Smooth muscle cell (in vitro differentiated cells): ENCODE data around the gene C3orf52. TPM values are rescaled to one million over a fixed set of nuclear protein-coding genes. Genes with fewer than 3 reads are reported as not detected.

ENCODE experiments used
- DNase-seq: peaks from one replicate; lab custom pipeline; 2025; ENCODE audit not compliant: unreplicated experiment; lab: John Stamatoyannopoulos, UW
- H2AFZ ChIP-seq: fragments of 200-600 bp; sonication (generic); 2 replicates; pipeline ENCODE4 v1.6.0; 2016; ENCODE audit warnings: antibody characterized with exemption, low read depth, mild to moderate bottlenecking
- H3F3A ChIP-seq: fragments of 200-600 bp; sonication (generic); 2 replicates; pipeline ENCODE4 v1.6.0; 2017; ENCODE audit warnings: antibody characterized with exemption, low read depth
- H3K27ac ChIP-seq: fragments of 200-600 bp; sonication (generic); 2 replicates; pipeline ENCODE4 v1.5.1; 2016; ENCODE audit warnings: low read depth, mild to moderate bottlenecking
- H3K27me3 ChIP-seq: fragments of 200-600 bp; sonication (generic); 2 replicates; pipeline ENCODE4 v1.6.1; 2016; ENCODE audit warnings: low read depth, mild to moderate bottlenecking
- H3K36me3 ChIP-seq: fragments of 200-600 bp; sonication (generic); 2 replicates; pipeline ENCODE4 v1.5.1; 2016; ENCODE audit warnings: low read depth
- H3K4me1 ChIP-seq: fragments of 200-600 bp; sonication (generic); 2 replicates; pipeline ENCODE4 v1.5.1; 2016; ENCODE audit warnings: low read depth
- H3K4me2 ChIP-seq: fragments of 200-600 bp; sonication (generic); 2 replicates; pipeline ENCODE4 v1.6.0; 2016; ENCODE audit warnings: mild to moderate bottlenecking
- H3K4me3 ChIP-seq: fragments of 200-600 bp; sonication (generic); 2 replicates; pipeline ENCODE4 v1.5.1; 2016; ENCODE audit warnings: mild to moderate bottlenecking
- H3K79me2 ChIP-seq: fragments of 200-600 bp; sonication (generic); 2 replicates; pipeline ENCODE4 v1.6.0; 2016; ENCODE audit warnings: low read depth, mild to moderate bottlenecking
- H3K9ac ChIP-seq: fragments of 200-600 bp; sonication (generic); 2 replicates; pipeline ENCODE4 v1.6.0; 2016; ENCODE audit warnings: low read depth
- H3K9me3 ChIP-seq: fragments of 200-600 bp; sonication (generic); replicated peaks from 2 replicates; pipeline ENCODE4 v1.5.1; 2016; ENCODE audit warnings: low read depth
- H4K20me1 ChIP-seq: fragments of 200-600 bp; sonication (generic); 2 replicates; pipeline ENCODE4 v1.6.0; 2016; ENCODE audit warnings: low read depth
- CTCF ChIP-seq: fragments of 200-600 bp; sonication (generic); IDR thresholded peaks from 2 replicates; pipeline ENCODE4 v1.5.1; 2017; ENCODE audit warnings: borderline replicate concordance, mild to moderate bottlenecking, antibody characterized with exemption; ENCODE audit not compliant: insufficient read depth, poor library complexity, severe bottlenecking
- WGBS: methylation state at CpG from one replicate; pipeline ENCODE4 v1.1.7; 2016; ENCODE audit warnings: low lambda C conversion rate; 5-methylcytosine and 5-hydroxymethylcytosine counted together
- polyA plus RNA-seq: library from polyadenylated mRNA; unstranded; fragments of >200 nt; fragmentation: Nextera tagmentation; extraction: Ambion mirVana; gene quantifications from 2 replicates; pipeline ENCODE4 v1.2.1, GENCODE V29; 2016
- total RNA-seq: library from RNA; depleted of rRNA; stranded (reverse); fragments of >200 nt; gene quantifications from 2 replicates; pipeline ENCODE4 v1.2.3, GENCODE V29; 2014

C3orf52 gene
- total and polyA plus RNA-seq, 2 experiments from 2014 or later = 4.0 to 10.2 TPM

GRCh38 chr3:112138219-112138969 lies 52.2 kb downstream of the C3orf52 start:
- H3K27ac ChIP-seq = no peak overlapping the region
- H2AFZ ChIP-seq = no peak overlapping the region
- H4K20me1 ChIP-seq = no peaks in the 10 kb centered on the region
- H3K4me3 ChIP-seq = no peak overlapping the region
- WGBS = 76% methylated on average over 1 of the region's 1 CpG
- H3K4me2 ChIP-seq = no peak overlapping the region
- no peaks in the 10 kb centered on the region for H3F3A ChIP-seq
- no peak for TF ChIP-seq CTCF
- H3K79me2 ChIP-seq = no peaks in the 10 kb centered on the region
- no peak for DNase-seq
- H3K36me3 ChIP-seq = no peaks in the 10 kb centered on the region
- no peaks in the 10 kb centered on the region for H3K9me3 ChIP-seq
- no peak overlapping the region for H3K9ac ChIP-seq
- H3K4me1 ChIP-seq = peaks cover 30% of the 10 kb centered on the region
- H3K27me3 ChIP-seq = no peaks in the 10 kb centered on the region

- H2AFZ ChIP-seq = no peak overlapping the region
- H3K9ac ChIP-seq = no peak overlapping the region
- no peak overlapping the region for H3K4me3 ChIP-seq
- H3F3A ChIP-seq = no peaks in the 10 kb centered on the region
- H3K9me3 ChIP-seq = no peaks in the 10 kb centered on the region
- H4K20me1 ChIP-seq = no peaks in the 10 kb centered on the region
- H3K27me3 ChIP-seq = no peaks in the 10 kb centered on the region
- H3K27ac ChIP-seq = no peak overlapping the region
- H3K36me3 ChIP-seq = no peaks in the 10 kb centered on the region
- H3K4me2 ChIP-seq = no peak overlapping the region
- no peak for DNase-seq
- peaks cover 30% of the 10 kb centered on the region for H3K4me1 ChIP-seq
- H3K79me2 ChIP-seq = no peaks in the 10 kb centered on the region
- 92% methylated on average over 1 of the region's 1 CpG for WGBS
- no peak for TF ChIP-seq CTCF
These were observed 54.4 kb downstream of the C3orf52 start for GRCh38 chr3:112140584-112140983.

- H2AFZ ChIP-seq = no peak overlapping the region
- H3K4me3 ChIP-seq = no peak overlapping the region
- peaks cover 22% of the 10 kb centered on the region for H3K4me1 ChIP-seq
- no peak for DNase-seq
- no peak for TF ChIP-seq CTCF
- H3K9ac ChIP-seq = no peak overlapping the region
- H3K27ac ChIP-seq = no peak overlapping the region
- no peaks in the 10 kb centered on the region for H3K36me3 ChIP-seq
- no peaks in the 10 kb centered on the region for H3K9me3 ChIP-seq
- no peaks in the 10 kb centered on the region for H3K27me3 ChIP-seq
- H3K79me2 ChIP-seq = no peaks in the 10 kb centered on the region
- H3K4me2 ChIP-seq = no peak overlapping the region
- WGBS = 93% methylated on average over 2 of the region's 2 CpGs
- no peaks in the 10 kb centered on the region for H4K20me1 ChIP-seq
- H3F3A ChIP-seq = no peaks in the 10 kb centered on the region
These were observed 55.1 kb downstream of the C3orf52 start for GRCh38 chr3:112141293-112141692.

GRCh38 chr3:112143251-112143650 lies 57.1 kb downstream of the C3orf52 start:
- H3K27me3 ChIP-seq = no peaks in the 10 kb centered on the region
- peaks cover 8% of the 10 kb centered on the region for H3K4me1 ChIP-seq
- no peaks in the 10 kb centered on the region for H3F3A ChIP-seq
- no peak for TF ChIP-seq CTCF
- H3K9me3 ChIP-seq = no peaks in the 10 kb centered on the region
- no peak overlapping the region for H2AFZ ChIP-seq
- H4K20me1 ChIP-seq = no peaks in the 10 kb centered on the region
- H3K4me2 ChIP-seq = no peak overlapping the region
- no peaks in the 10 kb centered on the region for H3K36me3 ChIP-seq
- H3K4me3 ChIP-seq = no peak overlapping the region
- DNase-seq = no peak
- H3K79me2 ChIP-seq = no peaks in the 10 kb centered on the region
- H3K27ac ChIP-seq = no peak overlapping the region
- H3K9ac ChIP-seq = no peak overlapping the region
- WGBS = 79% methylated on average over 1 of the region's 1 CpG
